ENCODE results near the gene SYT12.

DNA sequence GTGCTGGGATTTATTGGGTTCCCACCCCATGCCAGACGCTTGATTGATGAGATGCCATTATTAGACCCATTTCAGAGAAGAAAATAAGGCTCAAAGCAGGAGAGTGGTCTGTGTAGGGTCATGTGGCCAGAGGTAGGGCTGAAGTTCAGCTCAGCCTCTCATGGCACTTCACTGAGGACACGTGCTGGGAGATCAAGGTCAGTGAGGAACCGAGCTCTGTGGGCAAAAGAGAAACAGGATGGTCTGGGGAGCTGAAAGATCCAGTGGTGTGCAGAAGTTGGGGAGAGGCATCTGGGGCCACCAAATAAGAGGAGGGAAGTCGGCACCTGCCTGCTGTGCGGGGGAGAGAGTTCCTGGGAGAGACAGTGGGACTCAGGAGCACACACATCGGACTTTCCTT is 53.3 kb downstream of the SYT12 start:
- TF ChIP-seq, protein P1, sequence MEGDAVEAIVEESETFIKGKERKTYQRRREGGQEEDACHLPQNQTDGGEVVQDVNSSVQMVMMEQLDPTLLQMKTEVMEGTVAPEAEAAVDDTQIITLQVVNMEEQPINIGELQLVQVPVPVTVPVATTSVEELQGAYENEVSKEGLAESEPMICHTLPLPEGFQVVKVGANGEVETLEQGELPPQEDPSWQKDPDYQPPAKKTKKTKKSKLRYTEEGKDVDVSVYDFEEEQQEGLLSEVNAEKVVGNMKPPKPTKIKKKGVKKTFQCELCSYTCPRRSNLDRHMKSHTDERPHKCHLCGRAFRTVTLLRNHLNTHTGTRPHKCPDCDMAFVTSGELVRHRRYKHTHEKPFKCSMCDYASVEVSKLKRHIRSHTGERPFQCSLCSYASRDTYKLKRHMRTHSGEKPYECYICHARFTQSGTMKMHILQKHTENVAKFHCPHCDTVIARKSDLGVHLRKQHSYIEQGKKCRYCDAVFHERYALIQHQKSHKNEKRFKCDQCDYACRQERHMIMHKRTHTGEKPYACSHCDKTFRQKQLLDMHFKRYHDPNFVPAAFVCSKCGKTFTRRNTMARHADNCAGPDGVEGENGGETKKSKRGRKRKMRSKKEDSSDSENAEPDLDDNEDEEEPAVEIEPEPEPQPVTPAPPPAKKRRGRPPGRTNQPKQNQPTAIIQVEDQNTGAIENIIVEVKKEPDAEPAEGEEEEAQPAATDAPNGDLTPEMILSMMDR (IDR thresholded peaks at IDR 0.05): no peak
- TF ChIP-seq POLR2A (IDR thresholded peaks at IDR 0.05): no peak
- TF ChIP-seq POLR2AphosphoS5 (IDR thresholded peaks at IDR 0.05): no peak

All from gastroesophageal sphincter (tissue), 3 donors.